ENCODE data around the gene TMEM52. TPM values are rescaled to one million over a fixed set of nuclear protein-coding genes. Genes with fewer than 3 reads are reported as not detected.

TMEM52 gene
- total RNA-seq, 1 donor from 2014 or later, result 5.4 TPM

GRCh38 chr1:1893997-1894353 lies 25.1 kb downstream of the TMEM52 start:
- Mint-ChIP-seq H3K36me3 (ENCODE audit: unreplicated experiment) (no peaks in the 10 kb centered on the region), H3K4me1 (ENCODE audit: low read depth, unreplicated experiment) (peaks cover 21% of the 10 kb centered on the region), H3K9me3 (ENCODE audit: unreplicated experiment) (peaks cover 9% of the 10 kb centered on the region), H3K27me3 (ENCODE audit: unreplicated experiment) (peaks cover 18% of the 10 kb centered on the region), H3K27ac (ENCODE audit: unreplicated experiment) (no peak overlapping the region), H3K4me3 (ENCODE audit: unreplicated experiment) (no peak overlapping the region)
- no peak for TF ChIP-seq CTCF (IDR thresholded peaks at IDR 0.05; ENCODE audit: partially characterized antibody, unreplicated experiment)
- DNase-seq, result no peak

GRCh38 chr1:1893291-1893985 lies 25.6 kb downstream of the TMEM52 start:
- Mint-ChIP-seq H3K27me3 (ENCODE audit: unreplicated experiment) (peaks cover 18% of the 10 kb centered on the region), H3K36me3 (ENCODE audit: unreplicated experiment) (no peaks in the 10 kb centered on the region), H3K4me1 (ENCODE audit: low read depth, unreplicated experiment) (peaks cover 21% of the 10 kb centered on the region), H3K4me3 (ENCODE audit: unreplicated experiment) (no peak overlapping the region), H3K27ac (ENCODE audit: unreplicated experiment) (peak overlapping the region; percentile 52), H3K9me3 (ENCODE audit: unreplicated experiment) (peaks cover 13% of the 10 kb centered on the region)
- TF ChIP-seq CTCF (IDR thresholded peaks at IDR 0.05; ENCODE audit: partially characterized antibody, unreplicated experiment), result no peak
- DNase-seq, result no peak

DNA sequence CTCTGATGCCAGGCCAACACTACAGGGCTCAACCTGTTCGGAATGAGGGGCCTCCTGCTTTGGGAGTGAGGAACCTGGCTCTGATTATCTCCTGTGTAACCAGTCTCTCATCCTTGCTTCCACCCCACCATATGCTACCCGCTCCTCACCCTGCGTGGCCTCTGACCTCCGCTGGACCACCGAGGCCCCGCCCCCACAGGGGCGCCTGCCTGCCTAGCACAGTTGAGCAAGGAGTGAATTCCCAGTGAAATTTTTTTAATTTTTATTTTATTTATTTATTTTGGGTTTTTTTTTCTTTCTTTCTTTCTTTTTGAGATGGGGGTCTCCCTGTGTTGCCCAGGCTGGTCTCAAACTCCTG lies 26.3 kb downstream of the TMEM52 start:
- Mint-ChIP-seq H3K27ac (ENCODE audit: unreplicated experiment) (peak overlapping the region; percentile 57), H3K4me1 (ENCODE audit: low read depth, unreplicated experiment) (peaks cover 26% of the 10 kb centered on the region), H3K4me3 (ENCODE audit: unreplicated experiment) (peak overlapping the region; percentile 85), H3K9me3 (ENCODE audit: unreplicated experiment) (peaks cover 14% of the 10 kb centered on the region), H3K27me3 (ENCODE audit: unreplicated experiment) (peaks cover 18% of the 10 kb centered on the region), H3K36me3 (ENCODE audit: unreplicated experiment) (no peaks in the 10 kb centered on the region)
- DNase-seq, result no peak
- no peak for TF ChIP-seq CTCF (IDR thresholded peaks at IDR 0.05; ENCODE audit: partially characterized antibody, unreplicated experiment)

DNA sequence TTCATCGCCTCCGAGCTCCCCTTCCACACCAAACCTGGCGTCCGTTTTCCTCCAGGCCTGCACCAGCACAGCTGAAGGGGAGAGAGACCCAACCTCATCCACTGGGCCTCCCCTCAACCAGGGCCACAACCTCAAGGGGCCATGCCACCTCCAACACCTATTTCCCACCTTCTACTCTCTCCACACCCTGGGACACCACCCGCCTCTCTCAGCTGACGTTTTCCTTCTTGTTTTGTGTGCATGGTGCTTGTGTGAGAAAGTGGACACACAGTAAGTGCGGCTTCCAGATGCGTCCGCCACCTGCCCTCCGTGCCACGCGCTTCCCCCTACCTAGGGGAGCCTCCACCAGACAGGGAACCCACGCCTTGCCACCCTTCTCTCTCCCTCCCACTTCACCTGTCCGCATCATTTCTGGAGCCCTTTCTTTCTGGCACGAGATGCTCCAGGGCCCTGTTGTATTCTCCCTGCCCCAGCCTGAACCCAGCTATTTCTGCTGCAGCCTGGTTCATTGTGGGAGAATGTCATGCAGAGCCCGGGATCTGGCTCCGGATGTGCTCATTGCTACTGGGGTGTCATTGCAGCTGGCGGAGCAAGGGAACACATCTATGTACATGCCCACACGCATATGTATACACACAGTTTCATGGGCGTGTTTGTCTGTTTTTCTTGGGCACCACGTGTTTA lies 26.9 kb downstream of the TMEM52 start:
- peak overlapping the region; percentile 57 for H3K27ac Mint-ChIP-seq (ENCODE audit: unreplicated experiment)
- peaks cover 18% of the 10 kb centered on the region for H3K27me3 Mint-ChIP-seq (ENCODE audit: unreplicated experiment)
- no peak for DNase-seq
- no peaks in the 10 kb centered on the region for H3K36me3 Mint-ChIP-seq (ENCODE audit: unreplicated experiment)
- TF ChIP-seq CTCF (IDR thresholded peaks at IDR 0.05; ENCODE audit: partially characterized antibody, unreplicated experiment), result no peak
- peak overlapping the region; percentile 85 for H3K4me3 Mint-ChIP-seq (ENCODE audit: unreplicated experiment)
- H3K9me3 Mint-ChIP-seq (ENCODE audit: unreplicated experiment), result peaks cover 15% of the 10 kb centered on the region
- H3K4me1 Mint-ChIP-seq (ENCODE audit: low read depth, unreplicated experiment), result peaks cover 28% of the 10 kb centered on the region

All from glutamatergic neuron (in vitro differentiated cells).